ENCODE results near the gene NECAP2. TPM values are rescaled to one million over a fixed set of nuclear protein-coding genes. Genes with fewer than 3 reads are reported as not detected.

The NECAP2 gene
- 148 and 161 TPM in 2 replicates for total RNA-seq

GRCh38 chr1:16440470-16441281, at the start of gene NECAP2:
Gene NECAP2 (plus strand): TSS chr1:16440724. CDS start chr1:16440762, 38 bp downstream.

GRCh38 chr1:16436946-16437474, 3.5 kb upstream of the NECAP2 start, which contains the start of gene SPATA21:
Gene SPATA21 (minus strand): TSS chr1:16437424. CDS start chr1:16431371, 6,053 bp downstream.

Other genes starting within 250 kb of the NECAP2 start
- gene ARHGEF19, start 228.1 kb upstream of the NECAP2 start, total RNA-seq = 3.6 and 5.1 TPM in 2 replicates
- 8.9 and 11.8 TPM in 2 replicates for gene CPLANE2, start 203.5 kb upstream of the NECAP2 start, total RNA-seq
- 6.8 and 10.7 TPM in 2 replicates for gene FBXO42, start 88.2 kb upstream of the NECAP2 start, total RNA-seq
- gene SZRD1, start 73.5 kb upstream of the NECAP2 start, total RNA-seq = 25.1 and 25.4 TPM in 2 replicates
- gene SPATA21, start 3.3 kb upstream of the NECAP2 start, total RNA-seq = not detected in 2 replicates
- gene RNU1-1, start 73.6 kb downstream of the NECAP2 start, total RNA-seq = 2,685 and 5,329 TPM in 2 replicates
- gene NBPF1, start 172.8 kb downstream of the NECAP2 start, total RNA-seq = 18.9 and 20.4 TPM in 2 replicates
- 2,685 and 5,329 TPM in 2 replicates for gene RNU1-3, start 226.2 kb downstream of the NECAP2 start, total RNA-seq